Middle frontal gyrus (tissue), 1 donor: ENCODE results near the gene MAP6.

ENCODE experiments used
- DNase-seq: peaks from one replicate; pipeline ENCODE4 v3.0.0-alpha.2; 2015; ENCODE audit warnings: low spot score; ENCODE audit errors: extremely low spot score

MAP6 gene

DNA sequence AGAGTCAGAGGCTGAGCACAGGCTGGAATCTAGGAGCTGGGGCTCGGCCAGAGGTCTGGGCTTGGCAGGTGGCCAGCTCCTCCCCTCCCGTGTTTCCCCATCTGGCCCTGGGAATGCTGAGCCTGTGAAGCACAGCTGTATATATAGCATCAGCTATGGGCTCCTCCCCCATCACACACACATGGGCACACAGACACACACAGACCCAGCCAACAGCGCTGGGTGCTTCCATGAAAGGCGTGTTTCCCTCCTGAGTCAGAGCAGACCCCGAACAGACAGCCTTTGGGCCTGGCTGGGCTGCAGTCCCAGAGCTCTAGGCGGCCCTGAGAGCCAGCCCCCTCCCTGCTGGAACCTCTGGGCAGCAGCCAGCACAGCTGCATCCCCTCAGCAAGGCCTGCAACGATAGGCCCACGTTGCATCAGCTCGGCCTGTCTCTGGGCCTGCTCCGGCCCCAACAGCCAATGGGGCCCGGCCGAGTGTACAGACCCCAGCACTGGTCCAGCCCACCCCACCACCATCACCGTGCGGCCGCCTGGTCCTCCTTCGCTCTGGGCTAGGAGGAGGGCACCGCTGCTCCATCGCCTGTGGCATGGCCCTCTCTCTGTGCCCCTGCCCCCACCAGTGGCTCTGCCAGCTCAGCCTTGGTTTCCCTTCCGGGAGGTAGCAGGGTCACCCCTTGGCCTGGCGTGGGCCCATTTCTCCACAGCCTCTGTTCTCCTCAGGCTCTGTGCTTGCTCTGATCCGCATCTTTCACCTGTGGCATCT is 114.4 kb downstream of the MAP6 start:
- peak; percentile 71 for DNase-seq

DNA sequence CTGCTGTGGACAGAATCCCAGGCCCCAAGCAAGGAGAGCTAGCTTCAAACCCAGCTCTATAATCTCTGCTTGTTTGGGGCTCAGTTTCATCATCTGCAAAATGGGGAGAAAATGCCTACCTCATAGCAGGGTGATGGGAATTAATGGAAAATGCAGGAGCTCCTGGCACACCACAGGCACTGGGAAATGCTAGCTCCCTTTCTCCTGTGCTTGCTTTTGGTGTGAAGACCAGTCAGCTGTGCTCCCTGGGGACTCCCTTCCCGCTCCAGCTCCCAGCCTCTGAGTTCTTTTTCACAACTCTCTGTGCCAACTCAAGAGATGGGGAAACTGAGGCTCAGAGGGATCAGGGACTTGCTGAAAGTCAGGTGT is 115.0 kb downstream of the MAP6 start:
- DNase-seq: no peak

DNA sequence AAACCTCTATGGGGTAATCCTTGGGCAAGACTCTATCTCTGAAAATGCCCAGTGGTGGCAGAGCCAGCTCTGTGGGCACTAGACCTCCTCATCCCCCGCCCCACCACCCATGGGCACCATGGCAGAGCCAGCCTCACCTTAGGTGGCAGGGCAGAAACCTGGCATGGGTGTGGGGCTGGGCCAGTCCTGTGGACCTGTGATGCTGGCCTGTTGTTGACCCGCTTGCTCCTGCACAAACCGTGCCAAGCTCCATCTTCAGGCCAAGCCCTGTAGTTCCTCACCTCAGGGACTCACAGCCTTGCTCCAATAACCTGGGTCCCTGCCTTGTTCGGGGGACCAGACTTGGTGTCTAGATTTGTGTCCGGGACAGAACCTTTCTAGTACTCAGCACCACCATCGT is 115.7 kb downstream of the MAP6 start:
- no peak for DNase-seq

DNA sequence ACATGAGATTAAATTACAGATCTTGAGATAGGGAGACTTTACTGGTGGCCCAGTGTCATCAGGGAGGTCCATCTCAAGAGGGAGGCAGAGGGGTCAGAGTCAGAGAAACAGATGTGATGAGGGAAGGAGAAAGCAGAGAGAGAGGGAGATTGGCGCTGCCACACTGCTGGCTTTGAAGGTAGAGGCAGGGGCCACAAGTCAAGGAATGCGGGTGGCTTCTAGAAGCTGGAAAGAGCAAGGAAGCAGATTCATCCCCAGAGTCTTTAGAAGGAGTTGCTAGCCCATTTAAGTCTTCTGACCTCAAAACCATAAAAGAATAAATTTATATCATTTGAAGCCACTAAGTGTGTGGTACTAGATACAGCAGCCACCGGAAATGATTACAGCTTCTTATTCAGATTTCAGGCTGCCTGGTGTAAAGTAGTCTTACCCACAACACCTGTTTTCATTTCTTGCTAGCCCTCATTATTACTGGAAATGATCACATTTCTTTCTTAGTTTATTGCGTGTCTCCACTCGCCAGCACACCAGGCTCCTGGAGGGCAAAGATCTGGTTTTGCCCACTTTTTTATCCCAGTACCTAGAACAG is 119.4 kb downstream of the MAP6 start:
- no peak for DNase-seq

GRCh38 chr11:75548595-75549272 is 120.1 kb downstream of the MAP6 start:
- DNase-seq: no peak

GRCh38 chr11:75547617-75548058 is 121.2 kb downstream of the MAP6 start:
- no peak for DNase-seq

- no peak for DNase-seq
These were observed 121.7 kb downstream of the MAP6 start for GRCh38 chr11:75547177-75547576.

GRCh38 chr11:75543806-75544205 is 125.0 kb downstream of the MAP6 start:
- DNase-seq: no peak

DNA sequence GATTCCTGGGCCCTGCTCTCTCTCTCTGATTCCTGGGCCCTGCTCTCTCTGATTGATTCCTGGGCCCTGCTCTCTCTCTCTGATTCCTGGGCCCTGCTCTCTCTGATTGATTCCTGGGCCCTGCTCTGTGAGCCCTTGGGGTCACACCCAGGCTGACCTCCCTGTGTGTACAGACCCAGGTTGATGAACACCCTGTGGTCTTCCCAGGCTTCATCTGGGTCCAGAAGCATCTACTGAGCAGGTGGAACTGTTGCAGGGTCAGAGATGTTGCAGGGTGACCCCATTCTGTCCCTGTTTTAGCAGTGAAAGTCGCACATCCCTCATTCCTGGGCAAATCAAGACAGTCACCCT is 126.8 kb downstream of the MAP6 start:
- DNase-seq: no peak

GRCh38 chr11:75541193-75542087 is 127.4 kb downstream of the MAP6 start:
- DNase-seq: no peak

GRCh38 chr11:75539459-75540334 is 129.1 kb downstream of the MAP6 start:
- no peak for DNase-seq

- DNase-seq: no peak
These were observed 130.5 kb downstream of the MAP6 start for GRCh38 chr11:75538150-75538942.

- no peak for DNase-seq
These were observed 131.1 kb downstream of the MAP6 start for GRCh38 chr11:75537740-75538139.
